ENCODE results near the gene BEST2. TPM values are rescaled to one million over a fixed set of nuclear protein-coding genes. Genes with fewer than 3 reads are reported as not detected.
A peak's percentile ranks its signal among the peaks of the same experiment; 100 is the strongest.

Gene BEST2
- total RNA-seq, 1 donor from 2014 or later, result not detected

DNA sequence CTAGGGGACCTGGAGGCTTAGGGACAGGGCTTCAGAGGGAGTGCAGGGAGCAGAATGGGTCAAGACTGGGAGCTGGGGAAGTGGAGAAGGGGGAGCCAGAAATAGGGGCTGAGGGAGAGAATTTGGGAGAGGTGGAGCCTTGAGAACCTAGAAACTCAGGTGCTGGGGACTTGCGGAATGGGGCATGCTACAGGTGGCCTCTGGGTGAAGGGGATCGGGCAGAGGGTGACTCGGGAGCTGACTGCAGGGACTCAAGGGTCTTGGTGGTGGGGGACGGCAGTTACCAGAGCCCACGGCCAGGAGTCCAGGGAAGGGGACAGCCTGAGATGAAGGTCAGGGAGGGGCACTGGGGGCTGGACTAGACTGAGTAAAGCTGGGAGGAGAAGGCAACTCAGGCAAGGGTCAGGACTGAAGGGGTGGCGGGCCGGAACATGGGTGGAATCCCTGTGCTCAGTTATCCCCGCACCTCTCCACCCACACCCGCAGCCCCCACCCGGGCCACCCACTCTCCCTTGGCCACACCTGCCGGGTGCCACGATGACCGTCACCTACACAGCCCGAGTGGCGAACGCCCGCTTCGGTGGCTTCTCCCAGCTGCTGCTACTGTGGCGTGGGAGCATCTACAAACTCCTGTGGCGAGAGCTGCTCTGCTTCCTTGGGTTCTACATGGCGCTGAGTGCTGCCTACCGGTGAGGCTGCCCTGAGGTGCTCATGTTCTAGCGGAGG is 628 bp downstream of the BEST2 start:
- Histone ChIP-seq H3K27me3 (ENCODE audit: control insufficient read depth, insufficient read depth, low read length) (peaks cover 31% of the 10 kb centered on the region), H3K36me3 (ENCODE audit: control insufficient read depth, insufficient read depth, low read length) (peaks cover 1% of the 10 kb centered on the region), H3K4me3 (ENCODE audit: low read depth, low read length) (no peak overlapping the region)
- TF ChIP-seq, protein P1, sequence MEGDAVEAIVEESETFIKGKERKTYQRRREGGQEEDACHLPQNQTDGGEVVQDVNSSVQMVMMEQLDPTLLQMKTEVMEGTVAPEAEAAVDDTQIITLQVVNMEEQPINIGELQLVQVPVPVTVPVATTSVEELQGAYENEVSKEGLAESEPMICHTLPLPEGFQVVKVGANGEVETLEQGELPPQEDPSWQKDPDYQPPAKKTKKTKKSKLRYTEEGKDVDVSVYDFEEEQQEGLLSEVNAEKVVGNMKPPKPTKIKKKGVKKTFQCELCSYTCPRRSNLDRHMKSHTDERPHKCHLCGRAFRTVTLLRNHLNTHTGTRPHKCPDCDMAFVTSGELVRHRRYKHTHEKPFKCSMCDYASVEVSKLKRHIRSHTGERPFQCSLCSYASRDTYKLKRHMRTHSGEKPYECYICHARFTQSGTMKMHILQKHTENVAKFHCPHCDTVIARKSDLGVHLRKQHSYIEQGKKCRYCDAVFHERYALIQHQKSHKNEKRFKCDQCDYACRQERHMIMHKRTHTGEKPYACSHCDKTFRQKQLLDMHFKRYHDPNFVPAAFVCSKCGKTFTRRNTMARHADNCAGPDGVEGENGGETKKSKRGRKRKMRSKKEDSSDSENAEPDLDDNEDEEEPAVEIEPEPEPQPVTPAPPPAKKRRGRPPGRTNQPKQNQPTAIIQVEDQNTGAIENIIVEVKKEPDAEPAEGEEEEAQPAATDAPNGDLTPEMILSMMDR (IDR thresholded peaks at IDR 0.05; ENCODE audit: insufficient read depth, low read length, poor library complexity, severe bottlenecking), result no peak
- no peak for DNase-seq (ENCODE audit: low read depth)

DNA sequence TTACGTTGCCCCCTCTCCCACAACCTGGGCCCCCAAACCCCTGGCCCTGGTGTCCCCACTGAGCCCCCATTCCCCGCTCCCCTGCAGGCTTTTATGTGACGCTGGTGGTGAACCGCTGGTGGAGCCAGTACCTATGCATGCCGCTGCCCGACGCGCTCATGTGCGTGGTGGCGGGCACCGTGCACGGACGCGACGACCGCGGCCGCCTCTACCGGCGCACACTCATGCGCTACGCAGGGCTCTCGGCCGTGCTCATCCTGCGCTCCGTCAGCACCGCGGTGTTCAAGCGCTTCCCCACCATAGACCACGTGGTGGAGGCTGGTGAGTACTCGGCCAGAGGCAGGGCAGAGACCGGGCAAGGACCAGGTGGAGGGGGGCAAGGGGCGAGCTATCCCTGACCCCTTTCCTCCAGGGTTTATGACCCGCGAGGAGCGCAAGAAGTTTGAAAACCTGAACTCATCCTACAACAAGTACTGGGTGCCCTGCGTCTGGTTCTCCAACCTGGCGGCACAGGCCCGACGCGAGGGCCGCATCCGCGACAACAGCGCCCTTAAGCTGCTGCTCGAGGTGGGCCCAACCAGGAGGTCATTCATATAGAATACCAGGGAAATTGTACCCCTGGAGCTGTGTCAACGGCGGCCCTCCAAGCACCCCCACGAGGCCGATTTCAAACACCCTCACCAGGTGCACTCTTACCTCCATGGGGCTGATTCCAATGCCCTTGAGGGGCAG is 3.0 kb downstream of the BEST2 start:
- H3K27me3 ChIP-seq (ENCODE audit: control insufficient read depth, insufficient read depth, low read length), result peaks cover 31% of the 10 kb centered on the region
- TF ChIP-seq, protein P1 (IDR thresholded peaks at IDR 0.05; ENCODE audit: insufficient read depth, low read length, poor library complexity, severe bottlenecking), result no peak
- H3K36me3 ChIP-seq (ENCODE audit: control insufficient read depth, insufficient read depth, low read length), result no peaks in the 10 kb centered on the region
- no peak overlapping the region for H3K4me3 ChIP-seq (ENCODE audit: low read depth, low read length)
- no peak for DNase-seq (ENCODE audit: low read depth)

GRCh38 chr19:12756150-12756883 is 4.7 kb downstream of the BEST2 start:
- H3K4me3 ChIP-seq (ENCODE audit: low read depth, low read length), result no peak overlapping the region
- peaks cover 18% of the 10 kb centered on the region for H3K27me3 ChIP-seq (ENCODE audit: control insufficient read depth, insufficient read depth, low read length)
- no peak for DNase-seq (ENCODE audit: low read depth)
- TF ChIP-seq, protein P1 (IDR thresholded peaks at IDR 0.05; ENCODE audit: insufficient read depth, low read length, poor library complexity, severe bottlenecking), result no peak
- no peaks in the 10 kb centered on the region for H3K36me3 ChIP-seq (ENCODE audit: control insufficient read depth, insufficient read depth, low read length)

DNA sequence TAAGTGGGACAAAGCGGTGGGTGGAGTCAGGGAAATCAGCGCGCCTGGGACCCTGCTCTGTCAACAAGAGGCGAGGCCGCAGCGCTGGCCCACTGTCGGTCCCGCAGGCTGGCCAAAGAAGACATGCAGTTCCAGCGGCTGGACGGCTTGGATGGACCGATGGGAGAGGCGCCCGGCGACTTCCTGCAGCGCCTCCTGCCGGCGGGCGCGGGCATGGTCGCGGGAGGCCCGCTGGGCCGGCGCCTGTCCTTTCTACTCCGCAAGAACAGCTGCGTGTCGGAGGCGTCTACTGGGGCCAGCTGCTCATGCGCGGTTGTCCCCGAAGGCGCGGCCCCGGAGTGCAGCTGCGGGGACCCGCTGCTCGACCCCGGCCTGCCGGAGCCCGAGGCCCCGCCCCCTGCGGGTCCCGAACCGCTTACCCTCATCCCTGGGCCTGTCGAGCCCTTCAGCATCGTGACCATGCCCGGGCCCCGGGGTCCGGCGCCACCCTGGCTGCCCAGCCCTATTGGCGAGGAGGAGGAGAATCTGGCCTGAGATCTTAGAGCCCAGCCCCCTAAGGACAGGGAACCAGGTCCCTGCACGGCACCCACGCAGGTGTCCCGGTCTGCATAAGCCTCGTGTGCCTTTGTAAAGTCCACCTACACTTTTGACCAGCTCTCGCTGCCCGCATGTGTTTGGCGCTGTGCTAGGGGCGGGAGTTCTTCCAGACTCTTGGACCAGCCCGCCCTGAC is 6.1 kb downstream of the BEST2 start:
- TF ChIP-seq, protein P1 (IDR thresholded peaks at IDR 0.05; ENCODE audit: insufficient read depth, low read length, poor library complexity, severe bottlenecking), result peak; percentile 67
- DNase-seq (ENCODE audit: low read depth), result no peak
- Histone ChIP-seq H3K27me3 (ENCODE audit: control insufficient read depth, insufficient read depth, low read length) (peaks cover 6% of the 10 kb centered on the region), H3K36me3 (ENCODE audit: control insufficient read depth, insufficient read depth, low read length) (no peaks in the 10 kb centered on the region), H3K4me3 (ENCODE audit: low read depth, low read length) (peak overlapping the region; percentile 6)

DNA sequence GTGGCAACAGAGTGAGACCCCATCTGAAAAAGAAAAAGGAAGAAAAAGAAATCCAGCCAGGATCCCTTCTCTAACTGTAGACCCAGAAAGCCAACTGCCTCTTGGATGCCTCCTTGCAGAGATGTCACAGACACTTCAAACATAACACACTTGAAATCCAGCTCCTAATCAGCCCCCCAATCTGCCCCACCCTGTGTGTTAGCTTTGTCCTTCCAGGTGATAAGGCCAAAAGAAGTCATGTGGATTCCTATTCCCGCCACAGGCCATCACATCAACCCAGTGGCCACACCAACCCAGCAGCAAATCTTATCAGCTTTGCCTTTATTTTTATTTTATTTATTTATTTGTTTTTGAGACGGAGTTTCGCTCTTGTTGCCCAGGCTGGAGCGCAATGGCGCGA is 8.1 kb downstream of the BEST2 start:
- no peak for DNase-seq (ENCODE audit: low read depth)
- peaks cover 2% of the 10 kb centered on the region for H3K27me3 ChIP-seq (ENCODE audit: control insufficient read depth, insufficient read depth, low read length)
- no peak overlapping the region for H3K4me3 ChIP-seq (ENCODE audit: low read depth, low read length)
- TF ChIP-seq, protein P1 (IDR thresholded peaks at IDR 0.05; ENCODE audit: insufficient read depth, low read length, poor library complexity, severe bottlenecking), result no peak
- peaks cover 2% of the 10 kb centered on the region for H3K36me3 ChIP-seq (ENCODE audit: control insufficient read depth, insufficient read depth, low read length)

All from kidney epithelial cell (primary cell).